CD4-positive, alpha-beta T cell treated with Interleukin-15 for 1 hour (primary cell): ENCODE results near the gene GNAQ.

Experiments
- DNase-seq: peaks from one replicate; pipeline ENCODE4 v3.0.0-alpha.2; 2020

GNAQ gene

GRCh38 chr9:77672183-77672582 is 359.4 kb downstream of the GNAQ start:
- no peak for DNase-seq

- DNase-seq: no peak
Observed at GRCh38 chr9:77667151-77667550, 364.5 kb downstream of the GNAQ start.
